GM19351 (cell line): ENCODE results near the gene C1QTNF5.
"Not testable (repeated sequence)": the region's sequence is repeated elsewhere in the genome, so short reads cannot be mapped to it uniquely, and the experiment has no call there.

Experiments
- ATAC-seq: cut with Tn5 transposase; IDR thresholded peaks from one replicate; pipeline ENCODE4 v1.9.1; 2021; ENCODE audit warnings: mild to moderate bottlenecking, moderate library complexity; ENCODE audit not compliant: unreplicated experiment

Gene C1QTNF5

GRCh38 chr11:119340335-119341221 lies at the start of gene C1QTNF5:
TSS of gene C1QTNF5 (minus strand) at chr11:119340883. CDS start at chr11:119340397, 486 bp downstream.
- ATAC-seq: no peak

DNA sequence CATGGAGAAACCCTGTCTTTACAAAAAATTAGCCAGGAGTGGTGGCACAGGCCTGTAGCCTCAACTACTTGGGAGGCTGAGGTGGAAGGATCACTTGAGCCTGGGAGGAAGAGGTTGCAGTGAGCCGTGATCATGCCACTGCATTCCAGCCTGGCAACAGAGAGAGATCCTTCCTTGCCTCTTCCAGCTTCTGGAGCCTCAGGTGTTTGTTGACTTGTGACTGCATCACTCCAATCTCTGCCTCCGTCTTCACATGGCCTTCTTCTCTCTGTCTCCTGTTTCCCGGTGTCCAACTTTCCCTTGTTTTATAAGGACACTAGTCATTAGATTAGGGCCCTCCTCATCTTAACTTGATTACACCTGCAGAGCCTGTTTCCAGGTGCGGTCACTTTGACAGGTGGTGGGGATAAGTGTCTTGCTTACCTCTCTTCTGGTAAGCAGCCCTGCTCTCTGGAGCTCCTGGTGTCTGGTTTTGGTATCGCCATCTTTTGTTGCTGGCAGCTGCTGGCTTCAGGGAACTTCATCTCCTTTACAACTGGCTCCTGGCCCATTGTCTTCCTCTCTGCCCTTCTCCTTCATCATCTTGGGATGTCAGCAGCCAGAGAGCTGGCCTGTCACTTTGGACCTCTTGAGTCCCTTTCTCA lies 49.0 kb upstream of the C1QTNF5 start:
- ATAC-seq: peak; percentile 48

GRCh38 chr11:119388103-119388502 lies 47.4 kb upstream of the C1QTNF5 start:
- no peak for ATAC-seq

DNA sequence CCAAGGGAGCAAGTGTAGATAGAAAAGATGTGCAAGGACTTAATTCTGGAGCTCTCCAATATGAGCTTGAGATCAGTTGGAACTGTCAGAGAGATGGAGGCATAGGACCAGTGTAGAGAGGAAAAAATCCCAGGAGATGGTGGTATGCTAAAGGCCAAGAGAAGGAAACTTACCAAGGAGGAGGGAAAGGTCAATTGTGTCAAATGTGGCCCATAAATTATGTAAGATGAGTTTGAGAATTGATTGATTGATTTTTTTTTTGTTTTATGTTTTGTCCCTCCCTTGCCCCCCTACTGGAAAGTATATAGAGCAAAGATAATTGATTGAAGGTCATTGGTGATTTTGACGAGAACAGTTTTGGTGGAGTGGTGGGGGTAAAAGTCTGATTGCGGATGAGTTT lies 43.6 kb upstream of the C1QTNF5 start:
- no peak for ATAC-seq

DNA sequence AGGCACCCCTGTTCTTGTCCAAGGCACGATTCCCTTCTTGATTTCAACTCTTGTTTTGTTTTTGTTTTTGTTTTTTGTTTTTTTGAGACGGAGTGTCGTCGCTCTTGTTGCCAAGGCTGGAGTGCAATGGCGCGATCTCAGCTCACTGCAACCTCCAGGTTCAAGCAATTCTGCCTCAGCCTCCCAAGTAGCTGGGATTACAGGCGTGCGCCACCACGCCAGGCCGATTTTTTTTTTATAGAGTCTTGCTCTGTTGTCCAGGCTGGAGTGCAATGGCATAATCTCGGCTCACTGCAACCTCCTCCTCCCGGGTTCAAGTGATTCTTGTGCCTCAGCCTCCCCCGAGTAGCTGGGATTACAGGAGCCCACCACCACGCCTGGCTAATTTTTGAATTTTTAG lies 41.8 kb upstream of the C1QTNF5 start:
- ATAC-seq: not testable (repeated sequence)

GRCh38 chr11:119382101-119382500 lies 41.4 kb upstream of the C1QTNF5 start:
- no peak for ATAC-seq

- peak; percentile 99 for ATAC-seq
These were observed 40.7 kb upstream of the C1QTNF5 start, which contains the start of gene USP2 for GRCh38 chr11:119381181-119381988. TSS of gene USP2 (minus strand) at chr11:119381690. CDS start at chr11:119373480, 8,210 bp downstream.

DNA sequence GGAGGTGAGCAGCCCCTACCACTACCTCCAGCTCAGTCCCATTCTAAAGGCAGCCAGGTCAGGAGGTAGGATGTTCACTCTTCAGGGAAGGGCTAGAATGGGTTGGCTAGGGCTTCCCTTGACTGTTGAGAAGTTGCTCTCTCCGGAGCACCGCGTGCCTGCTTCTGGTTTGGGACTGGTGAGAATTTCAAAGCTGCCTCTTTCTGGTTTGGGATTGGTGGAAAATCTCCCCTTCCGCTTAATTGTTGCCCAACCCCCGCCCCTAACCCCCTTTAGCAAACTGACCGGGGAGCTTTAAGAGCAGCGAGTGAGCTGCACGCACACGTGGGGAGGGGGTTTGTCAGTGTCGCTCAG lies 40.1 kb upstream of the C1QTNF5 start:
- ATAC-seq: no peak

DNA sequence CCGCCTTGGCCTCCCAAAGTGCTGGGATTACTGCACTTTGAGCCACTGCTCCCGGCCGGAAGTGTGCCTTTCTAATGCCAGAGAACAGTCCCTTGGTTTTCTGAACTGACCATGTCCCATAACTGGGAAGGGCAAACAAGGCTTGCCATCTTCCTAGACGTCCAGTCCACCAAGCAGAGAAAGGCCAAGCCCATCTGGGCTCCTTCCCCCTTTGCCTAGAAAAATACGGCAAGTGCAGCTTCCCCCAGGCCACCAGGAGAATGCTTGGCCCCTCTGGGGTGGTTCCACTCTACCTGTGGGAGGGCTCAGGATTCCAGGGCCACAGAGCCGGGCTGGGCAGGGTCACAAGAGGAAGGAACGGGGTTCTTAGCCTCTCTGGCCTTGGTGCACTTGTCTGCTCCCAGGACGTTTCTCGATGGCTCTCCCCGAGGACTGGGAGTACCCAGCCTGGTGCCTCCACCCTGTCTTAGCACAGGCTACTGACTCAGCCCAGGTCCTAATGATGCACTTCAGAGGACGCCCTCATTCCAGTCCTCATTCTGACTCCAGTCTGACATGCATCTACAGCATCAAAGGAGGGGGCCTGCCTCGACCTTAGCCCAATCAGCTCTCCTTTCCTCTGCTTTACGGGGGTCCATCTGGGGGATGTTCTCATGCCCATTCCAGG lies 39.6 kb upstream of the C1QTNF5 start:
- no peak for ATAC-seq

DNA sequence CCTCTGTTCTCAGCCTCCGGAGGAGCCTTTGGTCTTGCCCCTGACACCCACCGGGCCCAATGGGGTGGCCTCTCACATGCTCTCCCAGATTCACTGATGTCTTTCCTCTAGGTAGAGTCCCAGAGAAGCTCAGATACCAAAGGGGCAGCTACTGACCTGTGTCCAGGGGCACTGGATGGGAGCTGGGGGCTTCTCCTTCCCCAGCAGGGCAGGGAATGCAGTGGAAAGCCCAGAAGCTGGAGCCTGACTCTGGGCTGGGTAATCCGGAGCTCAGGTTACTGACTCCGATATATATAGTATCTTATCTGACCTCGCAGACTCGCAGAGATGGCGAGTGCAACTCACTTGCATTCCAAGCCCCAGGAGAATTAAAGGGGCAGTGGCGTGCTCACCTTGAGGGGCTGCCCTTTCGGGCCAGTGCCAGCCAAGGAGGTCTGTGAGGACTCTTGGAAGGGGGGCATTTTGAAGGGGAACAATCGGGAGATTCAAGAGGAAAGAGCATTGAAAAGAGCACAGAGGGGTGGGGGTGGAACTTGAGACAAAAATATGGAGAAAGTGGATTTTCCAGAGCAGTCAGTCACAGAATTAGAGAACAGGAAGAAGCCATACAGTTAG lies 38.3 kb upstream of the C1QTNF5 start:
- ATAC-seq: no peak

- ATAC-seq: no peak
These were observed 37.4 kb upstream of the C1QTNF5 start for GRCh38 chr11:119377961-119378667.

DNA sequence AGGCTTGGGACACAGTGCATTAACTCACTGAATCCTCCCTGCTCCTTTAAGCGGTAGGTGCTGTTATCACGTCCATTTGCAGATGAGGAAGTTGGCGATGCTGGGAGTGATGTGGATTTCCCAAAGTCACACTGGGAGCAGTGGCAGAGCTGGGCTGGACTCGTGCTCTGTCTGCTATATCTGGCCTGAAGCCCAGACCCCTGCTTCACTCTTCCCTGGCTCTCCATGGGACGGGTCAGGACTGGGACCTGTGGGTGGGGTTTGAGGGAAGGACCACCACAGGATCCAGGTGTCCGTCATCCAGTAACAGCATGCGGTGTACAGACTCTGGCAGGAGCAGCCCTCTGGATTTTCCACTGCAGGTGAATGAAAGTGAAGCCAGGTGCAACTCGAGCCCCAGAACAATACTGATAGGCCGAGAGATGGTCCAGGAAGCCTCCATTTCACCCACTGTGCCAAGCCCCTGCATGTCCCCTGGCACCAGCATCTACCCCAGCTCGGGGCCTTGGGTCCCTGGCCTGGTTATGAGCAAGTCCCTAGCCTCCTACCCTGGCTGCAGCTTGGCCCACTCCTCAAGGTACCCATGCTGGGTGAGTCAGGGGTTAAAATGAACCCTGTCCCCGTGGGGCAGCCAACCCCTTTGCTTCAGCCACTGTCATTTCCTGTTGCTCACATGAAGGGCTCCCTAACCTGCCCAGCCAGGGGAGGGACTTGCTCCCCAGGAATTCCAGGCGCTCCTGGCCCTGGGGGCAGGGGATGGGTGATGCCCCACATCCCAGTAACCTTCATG lies 36.6 kb upstream of the C1QTNF5 start:
- ATAC-seq: no peak

DNA sequence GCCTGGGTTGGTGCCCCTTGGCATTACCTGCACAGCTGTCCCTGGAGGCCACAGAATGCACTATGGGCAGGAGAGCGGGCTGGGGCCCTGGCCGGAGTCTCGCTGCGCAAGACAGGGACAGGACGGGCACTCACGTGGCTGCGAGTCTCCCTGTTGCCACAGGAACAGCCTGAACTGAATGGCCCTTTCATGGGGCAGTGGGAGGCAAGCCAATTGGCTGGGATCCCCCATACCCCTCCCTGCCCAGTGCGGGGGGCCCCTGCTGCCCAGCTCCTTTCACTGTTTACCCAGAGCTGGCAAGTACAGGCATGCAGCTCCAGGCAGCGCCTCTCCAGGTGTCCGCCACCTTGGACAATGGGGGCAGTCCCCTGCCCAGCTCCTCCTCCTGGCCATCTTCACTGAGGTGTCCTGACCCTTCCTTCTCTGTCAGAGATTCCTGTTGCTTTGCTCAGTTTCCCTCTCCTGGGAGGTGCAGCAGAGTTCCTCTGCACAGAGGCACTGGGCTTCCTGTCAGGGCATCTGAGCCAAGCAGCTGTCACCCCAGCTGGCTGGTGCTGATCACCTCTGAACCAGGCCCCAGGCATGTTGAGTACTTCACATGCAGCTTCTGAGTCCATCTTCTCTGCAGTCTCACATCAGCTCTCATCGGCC lies 35.6 kb upstream of the C1QTNF5 start:
- no peak for ATAC-seq

- ATAC-seq: no peak
These were observed 34.9 kb upstream of the C1QTNF5 start for GRCh38 chr11:119375337-119376196.

- ATAC-seq: no peak
These were observed 34.1 kb upstream of the C1QTNF5 start for GRCh38 chr11:119374632-119375336.

DNA sequence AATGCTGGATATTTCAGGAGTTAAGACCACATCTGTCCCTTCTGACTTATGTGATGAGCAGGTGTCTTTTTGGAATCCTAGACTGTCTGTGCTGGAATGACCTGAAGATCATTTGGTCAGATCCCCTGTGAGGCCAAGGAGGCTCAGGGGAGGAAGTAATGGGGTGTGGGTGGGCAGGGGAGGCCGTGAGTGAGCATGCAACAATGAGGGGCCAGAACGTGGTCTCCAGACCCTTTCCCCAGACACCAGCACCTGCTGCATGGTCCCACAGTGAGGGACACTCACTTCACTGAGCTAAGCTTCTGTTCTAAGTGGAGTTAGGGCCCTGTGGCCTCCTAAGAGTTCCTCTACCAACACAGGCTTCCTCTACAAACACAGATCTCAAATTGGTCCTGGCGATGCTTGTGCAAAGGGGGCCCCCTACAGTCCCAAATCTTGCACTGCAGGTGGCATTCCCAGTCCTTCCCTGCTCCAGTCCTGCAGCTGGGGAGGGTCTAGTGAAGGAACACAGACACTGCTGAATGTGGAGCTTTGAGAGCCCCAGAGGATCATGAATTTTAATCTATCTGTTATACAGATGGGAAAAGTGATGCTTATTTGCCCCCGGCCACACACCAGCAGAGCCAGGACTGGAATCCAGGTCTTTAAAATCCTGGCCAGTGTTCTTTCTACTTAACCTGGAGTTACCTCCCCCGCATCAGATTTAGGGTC lies 33.4 kb upstream of the C1QTNF5 start:
- ATAC-seq: no peak
